ENCODE results near the gene TLE6.
"Not testable (repeated sequence)": the region's sequence is repeated elsewhere in the genome, so short reads cannot be mapped to it uniquely, and the experiment has no call there.

The TLE6 gene

GRCh38 chr19:2978772-2979171 lies 1.4 kb downstream of the TLE6 start:
- TF ChIP-seq JUND (IDR thresholded peaks at IDR 0.05; ENCODE audit: low read depth): no peak
- in situ Hi-C loops (cut with HindIII; ENCODE audit: low pct_unique_long_range_greater_than_20kb, low sequenced_read_pairs): no loop called here
- no peak for DNase-seq (ENCODE audit: low read depth in 1 of 2, low spot score in 1 of 2)

- DNase-seq (ENCODE audit: low read depth in 1 of 2, low spot score in 1 of 2): no peak
- in situ Hi-C loops (cut with HindIII; ENCODE audit: low pct_unique_long_range_greater_than_20kb, low sequenced_read_pairs): no loop called here
- TF ChIP-seq JUND (IDR thresholded peaks at IDR 0.05; ENCODE audit: low read depth): no peak
Observed at GRCh38 chr19:2981898-2982297, 4.5 kb downstream of the TLE6 start.

GRCh38 chr19:2982561-2982960 lies 5.2 kb downstream of the TLE6 start:
- no peak for TF ChIP-seq JUND (IDR thresholded peaks at IDR 0.05; ENCODE audit: low read depth)
- in situ Hi-C loops (cut with HindIII; ENCODE audit: low pct_unique_long_range_greater_than_20kb, low sequenced_read_pairs): no loop called here
- no peak for DNase-seq (ENCODE audit: low read depth in 1 of 2, low spot score in 1 of 2)

- peak in 1 of 2 experiments; percentile 77 for DNase-seq (ENCODE audit: low read depth in 1 of 2, low spot score in 1 of 2)
- in situ Hi-C loops (cut with HindIII; ENCODE audit: low pct_unique_long_range_greater_than_20kb, low sequenced_read_pairs): no loop called here
- TF ChIP-seq JUND (IDR thresholded peaks at IDR 0.05; ENCODE audit: low read depth): no peak
Observed at GRCh38 chr19:2982983-2983350, 5.6 kb downstream of the TLE6 start.

- in situ Hi-C loops (cut with HindIII; ENCODE audit: low pct_unique_long_range_greater_than_20kb, low sequenced_read_pairs): no loop called here
- no peak for TF ChIP-seq JUND (IDR thresholded peaks at IDR 0.05; ENCODE audit: low read depth)
- DNase-seq (ENCODE audit: low read depth in 1 of 2, low spot score in 1 of 2): peak; percentile 75 to 92
Observed at GRCh38 chr19:2983351-2984214, 6.2 kb downstream of the TLE6 start.

- TF ChIP-seq JUND (IDR thresholded peaks at IDR 0.05; ENCODE audit: low read depth): no peak
- DNase-seq (ENCODE audit: low read depth in 1 of 2, low spot score in 1 of 2): no peak
- in situ Hi-C loops (cut with HindIII; ENCODE audit: low pct_unique_long_range_greater_than_20kb, low sequenced_read_pairs): no loop called here
Observed at GRCh38 chr19:2984215-2984528, 6.8 kb downstream of the TLE6 start.

GRCh38 chr19:2986951-2987524 lies 9.7 kb downstream of the TLE6 start:
- in situ Hi-C loops (cut with HindIII; ENCODE audit: low pct_unique_long_range_greater_than_20kb, low sequenced_read_pairs): no loop called here
- no peak for DNase-seq (ENCODE audit: low read depth in 1 of 2, low spot score in 1 of 2)
- TF ChIP-seq JUND (IDR thresholded peaks at IDR 0.05; ENCODE audit: low read depth): no peak

- TF ChIP-seq JUND (IDR thresholded peaks at IDR 0.05; ENCODE audit: low read depth): no peak
- in situ Hi-C loops (cut with HindIII; ENCODE audit: low pct_unique_long_range_greater_than_20kb, low sequenced_read_pairs): no loop called here
- no peak for DNase-seq (ENCODE audit: low read depth in 1 of 2, low spot score in 1 of 2)
Observed at GRCh38 chr19:2987797-2988196, 10.4 kb downstream of the TLE6 start.

- TF ChIP-seq JUND (IDR thresholded peaks at IDR 0.05; ENCODE audit: low read depth): no peak
- in situ Hi-C loops (cut with HindIII; ENCODE audit: low pct_unique_long_range_greater_than_20kb, low sequenced_read_pairs): no loop called here
- no peak for DNase-seq (ENCODE audit: low read depth in 1 of 2, low spot score in 1 of 2)
Observed at GRCh38 chr19:2988568-2988967, 11.2 kb downstream of the TLE6 start.

GRCh38 chr19:2989236-2989946 lies 12.0 kb downstream of the TLE6 start:
- TF ChIP-seq JUND (IDR thresholded peaks at IDR 0.05; ENCODE audit: low read depth): no peak
- no peak for DNase-seq (ENCODE audit: low read depth in 1 of 2, low spot score in 1 of 2)
- in situ Hi-C loops (cut with HindIII; ENCODE audit: low pct_unique_long_range_greater_than_20kb, low sequenced_read_pairs): no loop called here

- in situ Hi-C loops (cut with HindIII; ENCODE audit: low pct_unique_long_range_greater_than_20kb, low sequenced_read_pairs); DNase-seq (ENCODE audit: low read depth in 1 of 2, low spot score in 1 of 2): not testable (repeated sequence)
Observed at GRCh38 chr19:2992333-2992732, 15.0 kb downstream of the TLE6 start.

- no peak for TF ChIP-seq JUND (IDR thresholded peaks at IDR 0.05; ENCODE audit: low read depth)
- no peak for DNase-seq (ENCODE audit: low read depth in 1 of 2, low spot score in 1 of 2)
- in situ Hi-C loops (cut with HindIII; ENCODE audit: low pct_unique_long_range_greater_than_20kb, low sequenced_read_pairs): no loop called here
Observed at GRCh38 chr19:2992958-2993357, 15.6 kb downstream of the TLE6 start.

- TF ChIP-seq JUND (IDR thresholded peaks at IDR 0.05; ENCODE audit: low read depth): no peak
- in situ Hi-C loops (cut with HindIII; ENCODE audit: low pct_unique_long_range_greater_than_20kb, low sequenced_read_pairs): no loop called here
- no peak for DNase-seq (ENCODE audit: low read depth in 1 of 2, low spot score in 1 of 2)
Observed at GRCh38 chr19:2993579-2993978, 16.2 kb downstream of the TLE6 start.
